HG03469 (cell line): ENCODE results near the gene TFPI.
"Not testable (repeated sequence)": the region's sequence is repeated elsewhere in the genome, so short reads cannot be mapped to it uniquely, and the experiment has no call there.

ENCODE experiments used
- ATAC-seq: cut with Tn5 transposase; IDR thresholded peaks from one replicate; pipeline ENCODE4 v1.9.1; 2021; ENCODE audit warnings: mild to moderate bottlenecking, moderate library complexity, moderate number of reproducible peaks; ENCODE audit not compliant: unreplicated experiment

TFPI gene

DNA sequence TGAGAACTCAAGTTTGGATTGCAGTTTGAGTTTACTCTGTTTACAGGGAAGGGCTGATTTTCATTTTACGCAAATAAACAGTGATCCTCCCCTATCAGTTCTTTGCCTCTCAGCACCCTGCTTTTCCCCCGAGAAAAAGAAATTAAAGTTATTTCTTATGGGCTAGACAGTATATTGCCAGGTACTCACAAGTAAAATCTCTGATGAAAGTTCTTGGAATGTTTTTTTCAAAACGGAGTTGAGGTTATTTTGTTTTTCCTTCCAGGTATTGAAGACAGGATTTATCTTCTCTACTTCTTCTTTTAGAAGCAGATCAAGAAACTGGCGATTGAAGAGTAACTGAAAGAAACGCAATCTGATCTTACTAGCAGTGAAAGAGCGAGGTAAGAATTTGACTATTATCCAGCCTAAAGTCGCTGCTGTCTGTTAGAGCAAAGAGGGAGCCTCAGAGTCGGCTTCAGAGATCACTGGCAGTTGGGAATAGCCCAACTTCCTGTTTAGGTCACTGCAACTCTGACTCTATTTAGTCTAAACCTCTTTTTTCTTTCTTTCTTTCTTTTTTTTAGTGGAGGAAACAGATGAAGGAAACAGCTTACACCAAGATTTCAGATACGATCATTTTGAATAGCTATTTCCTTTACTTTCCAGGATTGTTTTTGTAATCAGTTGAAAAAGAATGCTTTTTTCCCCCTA is at the start of gene TFPI:
Gene TFPI (minus strand): TSS at position 425 of the 693 bp plus-strand sequence. CDS start 50,667 bp downstream, outside the sequence.
- ATAC-seq: no peak

DNA sequence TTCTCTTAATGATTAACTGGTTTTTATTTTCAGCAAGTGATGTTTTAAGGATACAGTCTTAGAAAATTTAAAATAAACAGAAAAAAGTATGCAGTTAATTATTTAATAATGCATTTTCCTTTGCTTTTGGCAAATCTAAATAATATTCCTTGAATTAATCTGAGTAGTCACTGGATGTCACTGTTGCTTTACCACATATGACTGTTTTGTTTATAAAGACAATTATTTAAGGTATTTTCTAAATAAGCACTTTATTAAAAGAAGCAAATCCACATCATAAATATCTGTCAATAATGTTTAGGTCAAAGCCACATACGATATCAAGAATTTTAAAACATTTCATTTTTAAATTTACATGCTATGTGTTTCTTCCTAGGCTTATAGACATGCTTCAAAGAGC is 40.6 kb upstream of the TFPI start:
- no peak for ATAC-seq

- ATAC-seq: no peak
These were observed 39.5 kb upstream of the TFPI start for GRCh38 chr2:187593697-187594096.

- no peak for ATAC-seq
These were observed 38.9 kb upstream of the TFPI start for GRCh38 chr2:187593098-187593497.

GRCh38 chr2:187590175-187590574 is 35.9 kb upstream of the TFPI start:
- no peak for ATAC-seq

DNA sequence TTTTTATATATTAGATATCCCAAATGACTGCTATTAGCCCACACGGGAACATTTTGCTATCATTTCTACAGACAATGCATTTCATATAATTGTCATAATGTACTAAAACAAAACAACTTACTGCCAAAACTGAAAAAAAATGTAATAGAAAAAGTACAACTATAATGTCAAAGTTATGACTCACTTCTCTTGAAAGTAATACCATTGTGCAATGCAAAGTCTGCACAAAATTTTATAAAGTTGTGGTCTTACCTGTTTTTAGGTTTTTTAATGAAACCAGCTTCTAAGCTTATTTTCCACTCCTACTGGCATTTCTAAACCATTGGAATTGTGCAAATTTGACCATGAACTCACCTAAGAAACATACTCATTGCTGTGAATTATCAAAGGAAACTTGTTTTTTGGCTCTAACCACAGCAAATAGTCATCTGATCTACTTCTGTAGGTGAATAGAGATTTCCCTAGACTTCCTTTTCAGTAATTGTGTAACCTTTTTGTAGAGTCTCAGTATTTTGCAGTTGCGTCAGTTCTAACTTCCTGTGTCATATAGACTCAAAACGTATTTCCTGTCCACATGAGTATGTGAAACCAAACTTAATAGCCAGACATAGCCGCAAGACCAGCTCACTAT is 31.9 kb upstream of the TFPI start:
- peak; percentile 40 for ATAC-seq

DNA sequence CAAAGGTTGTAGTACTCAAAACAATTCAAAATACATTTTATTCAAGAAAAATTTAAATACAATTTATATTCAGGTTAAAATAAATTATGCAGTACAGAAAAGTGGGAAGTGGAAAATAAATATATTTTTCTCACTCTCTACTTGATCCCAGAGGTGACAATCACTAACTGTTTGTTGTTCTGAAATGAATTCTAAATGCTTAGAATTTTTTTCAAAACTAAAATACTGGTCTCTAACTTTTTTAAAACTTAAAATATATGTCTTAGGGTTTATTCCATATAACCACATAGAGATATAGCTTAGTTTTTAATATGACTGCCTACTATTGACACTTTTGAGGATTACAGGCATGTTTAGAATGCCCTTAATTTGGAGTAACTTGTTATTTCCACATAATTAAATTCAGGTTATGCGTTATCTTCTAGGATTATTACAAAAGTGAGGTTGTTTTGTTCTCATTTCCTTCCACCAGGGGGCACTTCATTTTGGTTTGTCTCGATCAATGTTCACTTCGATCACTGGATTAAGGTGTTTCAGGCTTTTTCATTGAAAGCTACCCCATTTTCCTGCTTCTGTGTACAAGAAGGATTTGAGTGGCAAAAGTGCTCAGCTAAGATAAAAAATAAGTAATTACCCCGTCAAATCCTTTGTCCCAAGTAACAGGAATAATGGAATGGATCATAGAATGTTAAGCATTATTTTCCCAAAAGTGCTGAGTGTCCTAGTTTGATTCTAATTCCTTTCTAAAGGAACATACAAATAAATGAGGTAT is 27.1 kb upstream of the TFPI start:
- ATAC-seq: peak; percentile 59

DNA sequence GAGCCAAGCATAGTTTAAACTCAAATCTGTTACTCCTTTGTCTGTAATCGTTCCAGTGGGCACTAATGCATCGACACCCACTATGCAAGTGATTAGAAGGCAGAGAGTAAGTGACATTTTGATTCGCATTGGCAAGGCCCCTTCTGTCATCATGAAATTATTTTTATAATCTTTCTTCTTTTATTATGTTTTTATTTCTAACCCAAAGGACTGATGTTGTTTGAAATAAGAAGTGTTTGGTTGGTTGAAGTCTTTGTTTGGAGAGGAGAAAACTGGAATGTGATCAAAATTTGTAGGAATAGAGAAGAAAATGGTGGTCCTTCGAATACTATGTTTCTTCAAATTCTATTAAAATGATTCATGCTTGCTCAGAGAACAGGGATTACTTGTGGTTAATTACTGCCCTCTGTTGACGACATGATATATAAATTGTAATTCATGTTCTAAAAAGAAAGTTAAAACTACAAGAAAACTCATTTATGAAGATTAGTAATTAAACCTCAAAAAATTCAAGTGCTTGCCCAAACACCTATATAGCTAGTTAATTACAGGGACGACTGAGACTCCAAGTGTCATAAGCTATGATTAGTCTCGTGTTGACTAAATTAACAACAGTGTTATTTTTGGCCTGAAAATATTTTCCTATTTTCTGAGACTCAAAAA is 26.4 kb upstream of the TFPI start:
- peak; percentile 52 for ATAC-seq

- ATAC-seq: no peak
These were observed 23.1 kb upstream of the TFPI start for GRCh38 chr2:187577310-187577709.

GRCh38 chr2:187576906-187577305 is 22.7 kb upstream of the TFPI start:
- no peak for ATAC-seq

DNA sequence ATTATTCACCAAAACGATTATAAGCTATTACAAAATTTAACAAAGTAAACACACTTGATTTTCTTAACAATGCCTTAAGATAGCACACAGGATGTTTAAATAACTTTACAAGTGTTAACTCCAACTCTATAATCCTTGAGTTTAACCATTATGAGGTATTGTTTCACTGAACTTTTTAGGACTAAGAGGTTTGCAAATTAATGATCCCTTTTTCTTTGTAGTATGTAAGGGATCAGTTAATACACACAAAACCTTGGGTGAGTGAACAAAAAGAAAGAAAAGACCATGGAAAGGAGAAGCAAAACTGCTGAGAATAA is 21.5 kb upstream of the TFPI start:
- no peak for ATAC-seq

- ATAC-seq: no peak
These were observed 20.9 kb upstream of the TFPI start for GRCh38 chr2:187574969-187575750.

DNA sequence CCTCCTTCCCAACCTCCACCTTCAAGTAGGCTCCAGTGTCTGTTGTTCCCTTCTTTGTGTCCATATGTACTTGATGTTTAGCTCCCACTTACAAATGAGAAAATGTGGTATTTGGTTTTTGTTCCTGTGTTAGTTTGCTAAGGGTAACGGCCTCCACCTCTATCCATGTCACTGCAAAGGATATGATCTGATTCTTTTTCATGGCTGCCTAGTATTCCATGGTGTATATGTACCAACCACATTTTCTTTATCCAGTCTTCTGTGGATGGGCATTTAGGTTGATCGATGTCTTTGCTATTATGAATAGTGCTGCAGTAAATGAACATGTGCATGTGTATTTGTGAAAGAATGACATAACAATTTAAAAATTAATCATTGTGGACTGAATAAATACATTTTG is 19.5 kb upstream of the TFPI start:
- no peak for ATAC-seq

GRCh38 chr2:187571996-187572395 is 17.8 kb upstream of the TFPI start:
- ATAC-seq: not testable (repeated sequence)

GRCh38 chr2:187569571-187569970 is 15.3 kb upstream of the TFPI start:
- no peak for ATAC-seq

GRCh38 chr2:187569042-187569441 is 14.8 kb upstream of the TFPI start:
- ATAC-seq: no peak

DNA sequence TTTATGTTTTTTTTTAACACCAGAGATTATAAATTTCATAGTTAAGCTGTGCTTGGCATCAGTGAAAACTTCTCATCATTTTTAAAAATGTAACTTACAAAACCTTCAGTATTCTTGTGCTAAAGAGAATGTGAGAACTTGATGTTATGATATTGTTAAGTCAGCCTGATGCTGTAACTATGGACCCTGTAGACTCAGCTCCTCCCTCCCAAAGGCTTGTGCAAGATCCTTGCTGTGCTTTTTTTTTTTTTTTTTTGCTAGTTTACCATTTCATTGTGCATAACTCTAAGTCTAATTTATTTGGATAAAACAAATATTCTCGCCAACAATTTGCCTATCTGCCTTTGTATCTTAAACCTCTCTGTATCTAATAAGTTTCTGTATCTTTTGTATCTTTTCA is 12.9 kb upstream of the TFPI start:
- ATAC-seq: no peak

- ATAC-seq: no peak
These were observed 12.5 kb upstream of the TFPI start for GRCh38 chr2:187566712-187567111.

DNA sequence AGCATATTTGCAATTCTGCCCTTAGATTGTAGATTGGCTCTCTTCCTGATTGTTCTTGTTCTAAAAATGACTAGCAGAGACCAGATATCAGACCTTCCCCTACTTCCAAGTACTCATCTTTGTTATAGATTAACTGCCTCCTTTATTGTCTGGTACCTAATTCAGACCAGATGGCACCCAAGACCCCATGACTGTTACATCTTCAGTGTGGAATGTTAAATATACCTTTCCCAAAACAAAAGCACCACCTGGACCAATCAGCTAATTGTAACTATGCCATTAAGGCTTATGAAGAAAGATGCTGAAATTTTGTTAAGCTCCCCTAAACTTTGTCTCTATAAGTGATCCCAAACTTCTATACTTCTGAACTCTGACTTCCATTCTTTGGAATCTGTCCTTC is 12.0 kb upstream of the TFPI start:
- ATAC-seq: no peak

- ATAC-seq: not testable (repeated sequence)
These were observed 11.4 kb upstream of the TFPI start for GRCh38 chr2:187565618-187566017.

DNA sequence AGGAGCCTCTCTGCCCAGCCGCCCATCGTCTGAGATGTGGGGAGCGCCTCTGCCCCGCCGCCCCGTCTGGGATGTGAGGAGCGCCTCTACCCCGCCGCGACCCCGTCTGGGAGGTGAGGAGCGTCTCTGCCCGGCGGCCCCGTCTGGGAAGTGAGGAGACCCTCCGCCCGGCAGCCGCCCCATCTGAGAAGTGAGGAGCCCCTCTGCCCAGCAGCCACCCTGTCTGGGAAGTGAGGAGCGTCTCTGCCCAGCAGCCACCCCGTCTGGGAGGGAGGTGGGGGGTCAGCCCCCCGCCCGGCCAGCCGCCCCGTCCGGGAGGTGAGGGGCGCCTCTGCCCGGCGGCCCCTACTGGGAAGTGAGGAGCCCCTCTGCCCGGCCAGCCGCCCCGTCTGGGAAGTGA is 2.3 kb upstream of the TFPI start:
- not testable (repeated sequence) for ATAC-seq
